Kidney (tissue), 14 donors: ENCODE data around the gene KRT35. TPM values are rescaled to one million over a fixed set of nuclear protein-coding genes. Genes with fewer than 3 reads are reported as not detected.

Experiments
- DNase-seq, 5 donors: peaks; one replicate each; pipeline ENCODE4 v3.0.0-alpha.2; 2013 to 2020
- FAIRE-seq: peaks from 2 replicates; lab custom pipeline; 2012; peaks lifted over from hg19 to GRCh38; lab: Jason Lieb, UNC
- H3K27ac ChIP-seq, 2 donors: one replicate each; pipeline ENCODE4 v1.7.0; 2013; ENCODE audit warnings: low read depth in 2 of 2, low read length in 2 of 2, inconsistent platforms in 1 of 2
- H3K27me3 ChIP-seq: one replicate; pipeline ENCODE4 v1.7.1; 2013; ENCODE audit warnings: low read length, inconsistent platforms; ENCODE audit not compliant: control insufficient read depth, insufficient read depth
- H3K36me3 ChIP-seq, 3 donors: one replicate each; pipeline versions ENCODE4 v1.7.0 to v1.7.1; 2013; ENCODE audit warnings: low read length in 3 of 3, control low read depth in 1 of 3, inconsistent platforms in 1 of 3; ENCODE audit not compliant: insufficient read depth in 3 of 3, control insufficient read depth in 2 of 3
- H3K4me1 ChIP-seq, 3 donors: one replicate each; pipeline versions ENCODE4 v1.7.0 to v1.7.1; 2013; ENCODE audit warnings: low read length in 3 of 3, inconsistent platforms in 1 of 3, low read depth in 1 of 3; ENCODE audit not compliant: control insufficient read depth in 2 of 3, insufficient read depth in 2 of 3
- H3K4me3 ChIP-seq, 3 donors: one replicate each; pipeline versions ENCODE4 v1.7.0 to v1.8.1; 2013; ENCODE audit warnings: low read length in 3 of 3, control low read depth in 1 of 3, inconsistent platforms in 1 of 3
- H3K9ac ChIP-seq, 3 donors: one replicate each; pipeline versions ENCODE4 v1.7.0 to v1.7.1; 2013; ENCODE audit warnings: low read length in 3 of 3, control low read depth in 1 of 3, inconsistent platforms in 1 of 3
- H3K9me3 ChIP-seq, 3 donors: one replicate each; pipeline versions ENCODE4 v1.7.0 to v1.7.1; 2013; ENCODE audit warnings: low read length in 3 of 3, control low read depth in 1 of 3, inconsistent platforms in 1 of 3; ENCODE audit not compliant: control insufficient read depth in 2 of 3, insufficient read depth in 1 of 3
- intact Hi-C: fragments of 100-400 bp; cut with DNase I; formaldehyde crosslinking; loops from one replicate; pipeline ENCODE4 v1.11.1; 2022
- polyA plus RNA-seq: library from polyadenylated mRNA; stranded (reverse); fragments of 350-450 nt; fragmentation: Illumina TruSeq; extraction: RNeasy Lipid Tissue Mini Kit (QIAGEN cat#74804); gene quantifications from one replicate; pipeline ENCODE4 v1.2.3, GENCODE V29; 2014; ENCODE audit warnings: low read depth, low replicate concordance; ENCODE audit not compliant: insufficient read depth
- total RNA-seq: library from RNA; stranded (reverse); fragmentation: NEBNext Ultra II Directional; extraction: Animal tissue kit (Norgen Biotek cat#: 25700); gene quantifications from one replicate; pipeline ENCODE4 v1.2.1, GENCODE V29; 2021
- TF ChIP-seq, protein P1 (sequence below): IDR thresholded peaks from 3 replicates; pipeline ENCODE4 v1.5.1; 2012; ENCODE audit warnings: mild to moderate bottlenecking, moderate library complexity, borderline replicate concordance; ENCODE audit not compliant: insufficient read depth; ENCODE audit errors: extremely low read depth
- donor health status: control.
- donor health status: control.
- donor health status: control.
- donor health status: control.
- donor health status: control.
- donor health status: DM: yes; HTN: yes; CAD: no.
- donor health status: Normal renal cell carcinoma (clear cell type).

The KRT35 gene
- total and polyA plus RNA-seq, 2 donors from 2014 or later = not detected

DNA sequence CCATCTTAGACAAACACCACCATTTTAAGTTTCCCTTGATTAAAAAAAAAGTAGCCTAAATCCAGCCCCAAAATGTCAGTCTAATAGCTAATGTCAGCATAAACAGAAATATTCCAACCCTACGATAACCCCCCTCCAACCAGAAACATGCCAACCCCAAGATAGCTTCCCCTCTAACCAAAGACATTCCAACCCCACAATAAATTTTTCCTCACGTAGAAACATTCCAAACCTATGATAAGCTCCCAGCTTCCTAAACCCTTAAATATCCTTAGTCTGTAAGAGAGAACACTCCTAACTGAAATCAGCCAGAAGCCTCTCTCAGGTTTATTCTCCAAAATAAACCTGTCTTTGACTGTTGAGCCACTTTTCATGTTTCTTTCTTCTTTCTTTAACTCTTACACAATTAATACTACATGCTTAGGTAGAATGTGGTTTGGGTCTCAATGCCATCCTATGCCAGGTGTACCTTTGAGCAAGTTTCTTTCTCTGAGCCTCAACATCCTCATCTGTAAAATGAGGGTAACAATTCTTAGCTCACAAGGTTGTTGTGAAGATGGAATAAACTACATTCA, 29.7 kb downstream of the KRT35 start:
- FAIRE-seq (no peak), DNase-seq (no peak)
- TF ChIP-seq, protein P1, sequence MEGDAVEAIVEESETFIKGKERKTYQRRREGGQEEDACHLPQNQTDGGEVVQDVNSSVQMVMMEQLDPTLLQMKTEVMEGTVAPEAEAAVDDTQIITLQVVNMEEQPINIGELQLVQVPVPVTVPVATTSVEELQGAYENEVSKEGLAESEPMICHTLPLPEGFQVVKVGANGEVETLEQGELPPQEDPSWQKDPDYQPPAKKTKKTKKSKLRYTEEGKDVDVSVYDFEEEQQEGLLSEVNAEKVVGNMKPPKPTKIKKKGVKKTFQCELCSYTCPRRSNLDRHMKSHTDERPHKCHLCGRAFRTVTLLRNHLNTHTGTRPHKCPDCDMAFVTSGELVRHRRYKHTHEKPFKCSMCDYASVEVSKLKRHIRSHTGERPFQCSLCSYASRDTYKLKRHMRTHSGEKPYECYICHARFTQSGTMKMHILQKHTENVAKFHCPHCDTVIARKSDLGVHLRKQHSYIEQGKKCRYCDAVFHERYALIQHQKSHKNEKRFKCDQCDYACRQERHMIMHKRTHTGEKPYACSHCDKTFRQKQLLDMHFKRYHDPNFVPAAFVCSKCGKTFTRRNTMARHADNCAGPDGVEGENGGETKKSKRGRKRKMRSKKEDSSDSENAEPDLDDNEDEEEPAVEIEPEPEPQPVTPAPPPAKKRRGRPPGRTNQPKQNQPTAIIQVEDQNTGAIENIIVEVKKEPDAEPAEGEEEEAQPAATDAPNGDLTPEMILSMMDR = no peak
- H3K27me3 ChIP-seq = no peaks in the 10 kb centered on the region
- no peak overlapping the region for H3K9ac ChIP-seq
- H3K9me3 ChIP-seq = no peaks in the 10 kb centered on the region
- H3K4me3 ChIP-seq = no peak overlapping the region
- no peaks in the 10 kb centered on the region for H3K36me3 ChIP-seq
- intact Hi-C loops = no loop called here
- H3K4me1 ChIP-seq = no peaks in the 10 kb centered on the region
- no peak overlapping the region for H3K27ac ChIP-seq

DNA sequence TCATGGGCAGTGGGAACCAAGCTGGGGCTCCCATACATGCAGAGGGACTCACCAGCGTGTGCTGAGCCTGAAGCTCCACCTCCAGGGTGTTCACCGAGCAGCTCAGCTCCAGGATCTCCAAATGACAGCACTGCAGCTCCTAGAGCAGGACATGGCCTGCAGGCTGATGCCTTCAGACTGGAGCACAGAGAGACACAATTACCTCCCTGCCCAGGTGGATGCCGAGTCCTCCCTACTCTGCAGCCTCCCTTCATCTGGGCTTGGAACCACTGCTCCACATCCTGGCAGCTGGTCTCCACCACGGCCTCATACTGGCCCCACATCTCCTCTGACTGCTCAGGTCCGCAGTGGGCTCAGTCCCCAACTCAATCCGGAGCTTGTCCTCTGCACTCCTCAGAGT, 31.9 kb downstream of the KRT35 start:
- no peaks in the 10 kb centered on the region for H3K4me1 ChIP-seq
- no peak overlapping the region for H3K4me3 ChIP-seq
- FAIRE-seq = no peak
- no peak for DNase-seq
- no peak overlapping the region for H3K27ac ChIP-seq
- no peak overlapping the region for H3K9ac ChIP-seq
- H3K36me3 ChIP-seq = no peaks in the 10 kb centered on the region
- intact Hi-C loops = no loop called here
- no peaks in the 10 kb centered on the region for H3K27me3 ChIP-seq
- TF ChIP-seq, protein P1 = no peak
- H3K9me3 ChIP-seq = no peaks in the 10 kb centered on the region

DNA sequence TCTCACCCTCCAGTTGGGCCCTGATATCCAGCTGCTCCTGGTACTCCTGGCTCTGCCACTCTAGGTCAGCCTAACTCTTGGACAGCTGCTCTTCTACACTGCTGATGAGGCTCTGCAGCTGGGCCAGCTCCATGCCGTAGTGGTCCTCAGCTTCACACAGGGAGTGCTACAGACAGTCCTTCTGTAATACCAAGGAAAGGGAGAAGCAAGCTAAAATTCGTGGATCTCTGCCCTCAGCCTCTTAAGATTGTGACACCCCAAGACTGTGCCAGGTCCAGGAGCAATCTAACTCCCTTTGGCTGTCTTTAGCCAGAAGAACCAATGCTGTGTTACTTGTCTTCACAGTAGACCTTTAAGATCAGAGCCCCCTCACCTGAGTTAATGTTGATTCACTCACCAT, 32.4 kb downstream of the KRT35 start:
- Histone ChIP-seq H3K9me3 (no peaks in the 10 kb centered on the region), H3K27ac (no peak overlapping the region), H3K4me3 (no peak overlapping the region), H3K9ac (no peak overlapping the region), H3K4me1 (no peaks in the 10 kb centered on the region), H3K27me3 (no peaks in the 10 kb centered on the region), H3K36me3 (no peaks in the 10 kb centered on the region)
- TF ChIP-seq, protein P1 = no peak
- FAIRE-seq (no peak), DNase-seq (no peak)
- intact Hi-C loops = no loop called here

- H3K4me3 ChIP-seq = no peak overlapping the region
- H3K27me3 ChIP-seq = no peaks in the 10 kb centered on the region
- no peak for DNase-seq
- no peaks in the 10 kb centered on the region for H3K36me3 ChIP-seq
- FAIRE-seq = no peak
- TF ChIP-seq, protein P1 = no peak
- no peaks in the 10 kb centered on the region for H3K4me1 ChIP-seq
- H3K9me3 ChIP-seq = no peaks in the 10 kb centered on the region
- no peak overlapping the region for H3K9ac ChIP-seq
- H3K27ac ChIP-seq = no peak overlapping the region
- intact Hi-C loops = no loop called here
Observed at GRCh38 chr17:41446806-41447205, 34.1 kb downstream of the KRT35 start.
